ENCODE data around the gene FBXW5.

GRCh38 chr9:136898483-136899100 is 45.9 kb downstream of the FBXW5 start:
- no peak for TF ChIP-seq CTCF (IDR thresholded peaks at IDR 0.05)
- no peak for TF ChIP-seq POLR2A (IDR thresholded peaks at IDR 0.05)
- no peak for TF ChIP-seq EP300 (IDR thresholded peaks at IDR 0.05)
- no peak for TF ChIP-seq POLR2AphosphoS5 (IDR thresholded peaks at IDR 0.05)

Data from stomach (tissue), 4 donors.